ENCODE measurements around the gene HSPB7.
"Not testable (repeated sequence)": the region's sequence is repeated elsewhere in the genome, so short reads cannot be mapped to it uniquely, and the experiment has no call there.

HSPB7 gene

GRCh38 chr1:16006010-16006409 lies 11.8 kb downstream of the HSPB7 start:
- no peak for FAIRE-seq

DNA sequence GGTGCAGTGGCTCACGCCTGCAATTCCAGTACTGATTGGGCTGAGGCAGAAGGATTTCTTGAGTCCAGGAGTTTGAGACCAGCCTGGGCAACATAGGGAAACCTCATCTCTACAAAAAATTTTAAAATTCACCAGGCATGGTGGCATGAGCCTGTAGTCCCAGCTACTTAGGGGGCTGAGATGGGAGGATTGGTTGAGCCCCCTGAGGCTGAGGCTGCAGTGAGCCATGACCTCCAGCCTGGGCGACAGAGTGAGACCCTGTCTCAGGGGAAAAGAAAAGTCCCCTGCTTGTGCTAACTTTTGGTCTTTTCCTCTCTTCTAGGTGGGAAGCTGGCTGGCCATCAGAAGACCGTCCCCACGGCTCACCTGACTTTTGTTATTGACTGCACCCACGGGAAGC lies 12.2 kb downstream of the HSPB7 start:
- FAIRE-seq: no peak

- not testable (repeated sequence) for FAIRE-seq
Measured at GRCh38 chr1:16001274-16001673, 16.6 kb downstream of the HSPB7 start.

DNA sequence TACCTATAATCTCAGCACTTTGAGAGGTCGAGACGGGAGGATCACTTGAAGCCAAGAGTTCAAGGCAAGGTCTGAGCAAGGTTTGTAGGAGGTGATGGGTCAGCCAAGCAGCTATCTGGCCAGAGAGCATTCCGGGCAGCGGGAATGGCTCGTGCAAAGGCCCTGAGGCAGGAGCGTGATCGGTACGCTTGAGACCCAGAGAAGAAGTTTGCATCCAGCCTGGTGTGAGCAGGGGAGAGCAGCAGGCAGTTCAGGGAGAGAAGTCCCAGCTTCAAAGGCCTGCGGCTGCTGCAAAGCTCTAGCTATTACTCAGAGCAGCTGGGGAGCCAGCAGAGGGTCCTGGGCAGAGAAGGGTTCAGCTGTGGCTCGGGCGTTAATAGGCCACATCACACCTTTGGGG lies 18.9 kb downstream of the HSPB7 start:
- FAIRE-seq: no peak

- no peak for FAIRE-seq
Measured at GRCh38 chr1:15997637-15998280, 20.1 kb downstream of the HSPB7 start.

- no peak for FAIRE-seq
Measured at GRCh38 chr1:15997076-15997585, 20.7 kb downstream of the HSPB7 start.

GRCh38 chr1:15994590-15995351 lies 23.1 kb downstream of the HSPB7 start:
- FAIRE-seq: no peak

- no peak for FAIRE-seq
Measured at GRCh38 chr1:15994081-15994480, 23.8 kb downstream of the HSPB7 start.

DNA sequence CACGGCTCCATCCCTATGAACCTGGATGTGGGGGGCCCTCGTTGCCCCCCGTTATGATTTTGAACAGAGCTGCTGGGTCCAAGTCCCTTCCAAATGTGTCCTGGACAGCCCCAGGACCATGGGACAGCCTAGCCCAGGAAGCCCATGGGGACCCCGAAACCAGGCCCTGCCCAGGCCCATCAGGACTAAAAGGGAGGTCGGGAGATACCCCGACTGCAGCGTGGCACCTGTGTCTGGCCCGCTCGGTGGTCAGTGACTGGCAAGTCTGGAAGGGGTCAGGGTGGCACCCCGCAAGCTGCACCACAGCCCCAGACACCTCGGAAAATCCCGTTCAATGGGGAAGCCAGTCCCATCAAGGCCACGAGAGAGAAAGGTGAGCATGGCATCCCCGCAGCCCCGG lies 24.2 kb downstream of the HSPB7 start:
- FAIRE-seq: no peak

DNA sequence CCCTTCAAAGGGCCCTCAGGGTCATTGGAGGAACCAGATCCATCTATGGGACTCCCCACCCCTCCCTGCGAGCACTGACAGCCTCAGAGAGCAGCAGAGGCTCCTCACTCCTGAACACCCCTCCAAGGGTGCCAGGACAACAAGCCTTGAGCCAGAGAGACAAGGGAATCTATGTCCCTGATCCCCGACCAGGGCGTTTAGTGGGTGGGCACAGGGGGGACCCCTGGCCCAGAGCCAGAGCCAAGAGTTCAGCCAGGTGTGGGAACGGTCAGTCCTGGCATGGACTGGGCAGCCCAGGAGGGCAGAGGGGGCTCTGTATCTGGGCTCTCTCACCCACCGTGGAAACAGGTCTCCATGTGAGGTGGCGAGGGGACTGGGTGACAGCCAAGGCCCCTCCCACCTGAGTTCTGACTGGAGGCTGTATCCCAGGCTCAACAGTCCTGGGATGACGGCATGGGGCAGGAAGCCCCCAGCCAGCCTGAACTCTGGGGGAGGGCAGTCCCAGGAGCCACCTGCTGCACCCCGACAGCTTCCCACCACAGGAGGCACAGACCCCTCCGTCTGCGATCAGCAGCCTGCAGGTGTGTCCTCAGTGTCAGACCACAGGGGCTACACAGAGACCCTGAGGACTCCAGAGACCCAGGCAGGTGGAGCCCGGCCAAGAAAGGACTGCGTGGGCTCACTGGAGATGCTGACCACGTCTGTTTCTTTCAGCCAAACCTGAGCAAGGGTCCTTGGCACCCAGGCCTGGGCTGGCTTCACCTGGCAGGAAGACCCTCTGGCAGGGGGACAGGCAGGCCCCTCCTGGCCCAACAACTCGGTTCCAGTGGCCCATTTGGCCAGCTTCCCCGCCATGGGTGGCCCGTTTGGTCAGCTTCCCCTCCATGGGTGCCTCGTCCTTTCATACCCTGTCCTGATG lies 25.0 kb downstream of the HSPB7 start:
- FAIRE-seq: no peak

GRCh38 chr1:15992187-15992553 lies 25.7 kb downstream of the HSPB7 start:
- no peak for FAIRE-seq

GRCh38 chr1:15991427-15992186 lies 26.2 kb downstream of the HSPB7 start:
- FAIRE-seq: no peak

GRCh38 chr1:15989776-15990175 lies 28.1 kb downstream of the HSPB7 start:
- no peak for FAIRE-seq

DNA sequence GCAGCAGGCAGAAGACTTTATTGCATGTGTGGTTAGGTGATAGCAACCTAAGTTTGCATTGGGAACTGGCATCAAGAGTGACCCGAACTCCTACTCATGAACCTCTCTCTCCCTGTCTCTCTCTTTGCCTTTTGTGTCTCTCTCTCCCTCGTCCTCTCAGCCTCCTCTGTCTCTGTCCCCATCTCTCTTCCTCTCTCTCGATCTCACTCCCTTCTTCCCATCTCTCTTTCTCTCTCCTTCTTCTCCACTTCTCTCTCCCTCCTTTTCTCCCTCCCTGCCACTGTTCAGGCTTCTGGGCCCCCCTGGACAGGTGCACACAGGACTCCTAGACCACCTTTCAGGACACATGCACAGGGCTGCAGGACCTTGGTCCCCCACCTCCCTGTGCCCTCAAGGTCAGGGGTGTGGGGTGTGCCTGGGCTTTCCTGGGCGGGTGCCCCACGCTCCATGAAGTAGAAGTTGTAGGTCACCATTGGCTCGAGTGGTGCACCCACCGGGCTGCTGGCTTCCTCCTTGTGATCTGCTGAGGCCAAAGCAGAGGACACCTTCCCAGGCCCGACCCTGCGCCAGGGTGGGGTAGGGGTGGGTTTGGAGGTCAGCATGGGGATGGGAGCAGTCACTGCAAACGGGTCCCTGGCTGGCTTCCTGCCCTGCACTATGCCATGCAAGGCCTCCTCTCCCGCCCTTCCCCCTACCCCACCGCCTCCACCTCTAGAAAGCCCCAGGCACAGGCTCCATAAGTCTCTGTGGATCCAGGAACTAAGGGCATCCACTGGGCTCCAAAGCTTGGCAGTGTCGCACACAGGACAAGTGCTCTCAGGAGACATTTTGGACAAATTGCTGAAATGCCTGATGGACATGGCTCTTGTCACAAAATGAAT lies 28.7 kb downstream of the HSPB7 start:
- no peak for FAIRE-seq

- no peak for FAIRE-seq
Measured at GRCh38 chr1:15985611-15986297, 32.1 kb downstream of the HSPB7 start.

DNA sequence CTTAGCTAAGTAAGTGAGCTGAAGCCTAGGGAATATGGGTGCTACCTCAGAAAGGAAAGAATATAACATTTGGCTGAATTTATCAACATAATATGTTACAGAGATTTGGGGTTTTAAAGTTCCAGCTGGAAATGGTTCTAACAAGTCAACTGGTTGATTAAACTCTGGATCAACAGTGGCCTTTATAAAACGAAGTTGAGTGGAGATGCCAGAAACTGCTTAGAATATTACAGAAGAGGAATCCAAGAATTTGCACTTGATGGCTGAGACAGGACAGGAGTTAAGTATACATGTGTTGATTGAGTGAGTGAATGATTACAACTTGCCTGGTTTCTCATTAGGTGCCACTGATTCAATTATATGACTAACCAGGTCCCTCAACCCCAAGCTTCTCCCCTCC lies 34.6 kb downstream of the HSPB7 start:
- FAIRE-seq: no peak

GRCh38 chr1:15981679-15982078 lies 36.2 kb downstream of the HSPB7 start:
- FAIRE-seq: no peak

DNA sequence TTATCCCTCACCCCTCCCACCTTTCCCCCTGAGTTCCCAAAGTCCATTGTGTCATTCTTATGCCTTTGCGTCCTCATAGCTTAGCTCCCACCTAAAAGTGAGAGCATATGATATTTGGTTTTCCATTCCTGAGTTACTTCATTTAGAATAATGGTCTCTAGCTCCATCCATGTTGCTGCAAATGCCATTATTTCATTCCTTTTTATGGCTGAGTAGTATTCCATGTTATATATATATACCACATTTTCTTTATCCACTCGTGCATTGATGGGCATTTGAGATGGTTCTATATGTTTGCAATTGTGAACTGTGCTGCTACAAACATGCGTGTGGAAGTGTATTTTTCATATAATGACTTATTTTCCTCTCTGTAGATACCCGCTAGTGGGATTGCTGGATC lies 39.9 kb downstream of the HSPB7 start:
- FAIRE-seq: not testable (repeated sequence)

GRCh38 chr1:15975805-15976680 lies 41.8 kb downstream of the HSPB7 start, which contains the start of gene ZBTB17:
Gene ZBTB17, minus strand, starts transcription at chr1:15976101. Its CDS starts 27,606 bp downstream, at chr1:15948495.
- no peak for FAIRE-seq

DNA sequence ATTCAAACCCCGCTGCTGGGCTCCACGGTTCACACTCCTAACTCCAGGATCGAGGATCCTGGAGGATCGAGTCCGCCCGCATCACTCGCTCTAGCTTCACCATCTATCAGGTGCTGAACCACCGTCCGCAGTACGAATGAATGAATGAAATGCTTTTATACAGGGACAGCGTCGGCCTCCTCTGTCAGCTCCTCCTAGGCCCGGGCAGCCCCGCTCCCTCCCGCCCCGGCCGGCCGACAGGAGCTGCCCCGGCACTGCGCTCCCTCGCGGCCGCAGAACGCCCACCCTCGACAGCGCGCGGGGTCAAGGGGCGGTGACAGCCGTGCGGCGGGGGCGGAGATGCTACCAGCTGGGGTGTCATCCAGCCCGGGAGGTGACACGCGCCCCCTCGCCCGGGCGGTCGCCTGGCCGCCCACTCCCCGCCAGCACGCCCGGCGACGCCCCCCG lies 42.5 kb downstream of the HSPB7 start:
- no peak for FAIRE-seq

Measured in endometrium (tissue), 2 donors.